NCI-H446 (cell line): Measurements from ENCODE around the gene ABCA2.

ENCODE experiments used
- DNase-seq, 2 experiments: peaks; one replicate each; lab custom pipeline; 2025; lab: John Stamatoyannopoulos, UW

ABCA2 gene

GRCh38 chr9:136964171-136964689 is 63.8 kb downstream of the ABCA2 start:
- no peak for DNase-seq

GRCh38 chr9:136963751-136964150 is 64.3 kb downstream of the ABCA2 start:
- DNase-seq, result no peak

DNA sequence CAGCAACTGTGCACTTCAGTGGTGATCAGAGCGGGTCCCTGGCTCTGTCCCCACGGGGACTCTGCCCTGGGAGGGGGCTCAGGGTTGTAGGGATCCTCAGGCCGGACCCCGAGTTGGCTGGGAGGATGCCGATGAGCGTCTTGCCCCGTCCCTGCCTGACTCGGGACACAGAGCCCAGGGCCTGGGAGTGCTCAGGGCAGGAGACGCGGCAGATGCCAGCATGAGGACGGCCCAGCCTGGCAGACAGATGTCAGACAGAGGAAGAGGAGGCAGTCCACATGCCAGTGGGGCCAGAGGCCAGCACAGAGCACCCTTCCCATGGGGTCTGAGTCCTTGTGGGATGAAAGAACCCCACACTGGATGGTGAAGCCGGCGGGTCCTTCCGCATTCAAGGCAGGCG is 64.7 kb downstream of the ABCA2 start:
- no peak for DNase-seq

GRCh38 chr9:136962701-136963248 is 65.3 kb downstream of the ABCA2 start:
- DNase-seq, result no peak

- DNase-seq, result no peak
Measured at GRCh38 chr9:136962163-136962562, 65.9 kb downstream of the ABCA2 start.

- DNase-seq, result no peak
Measured at GRCh38 chr9:136961279-136962065, 66.6 kb downstream of the ABCA2 start.

DNA sequence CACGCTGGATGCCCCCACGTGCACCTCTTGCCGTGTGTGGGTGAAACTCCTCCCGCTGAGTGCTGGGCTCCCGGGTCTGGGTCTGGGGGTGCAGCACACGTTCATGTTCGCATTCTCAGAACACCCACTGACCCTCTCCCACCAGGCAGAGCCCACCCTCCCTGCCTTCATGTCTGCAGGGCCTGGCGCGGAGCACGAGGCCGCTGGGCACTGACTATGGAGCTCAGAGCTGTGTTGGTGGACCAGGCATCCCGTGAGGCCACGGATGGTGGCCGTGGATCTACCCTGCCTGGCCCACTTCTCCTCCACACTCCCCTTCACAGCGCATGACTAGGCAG is 67.1 kb downstream of the ABCA2 start:
- no peak for DNase-seq

GRCh38 chr9:136960212-136960937 is 67.7 kb downstream of the ABCA2 start:
- no peak for DNase-seq

- DNase-seq, result no peak
Measured at GRCh38 chr9:136958898-136959850, 68.9 kb downstream of the ABCA2 start.

DNA sequence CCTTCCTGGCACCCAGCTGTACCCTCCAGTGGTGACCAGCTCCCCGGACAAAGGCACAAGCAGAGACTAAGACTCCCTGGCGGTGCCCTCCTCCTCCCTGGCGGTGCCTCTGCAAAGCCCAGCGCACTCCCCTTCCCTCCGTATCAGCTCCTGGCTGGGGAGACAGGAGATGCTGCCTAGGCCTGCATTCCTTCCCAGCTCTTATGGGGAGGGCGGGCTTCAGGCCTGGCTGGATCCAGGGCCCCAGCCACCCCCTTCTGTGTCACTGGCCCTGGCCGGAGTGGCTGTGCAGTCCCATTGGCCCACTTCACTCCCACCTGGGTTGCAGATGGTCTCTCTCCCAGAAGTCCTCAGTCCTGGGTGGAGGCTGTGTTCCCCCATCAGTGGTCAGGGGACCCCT is 69.6 kb downstream of the ABCA2 start:
- DNase-seq, result no peak

DNA sequence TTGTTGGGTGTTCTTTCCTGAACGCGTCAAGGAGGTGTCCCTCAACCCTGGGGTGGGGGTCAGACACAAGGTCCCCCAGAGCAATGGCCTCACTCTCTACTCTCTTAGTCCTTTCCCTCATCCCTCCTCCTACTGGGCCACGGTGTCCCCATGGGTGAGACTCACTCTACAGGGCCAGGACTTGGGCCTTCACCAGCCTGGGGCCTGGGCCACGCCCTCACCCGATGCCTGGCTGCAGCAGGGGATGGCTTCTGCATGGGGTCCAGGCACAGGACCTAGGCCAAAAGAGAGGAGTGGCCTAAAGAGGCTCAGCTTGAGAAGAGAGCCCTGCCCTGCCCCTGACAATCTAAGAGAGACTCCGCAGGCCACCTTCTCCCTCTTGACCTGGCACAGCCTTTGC is 70.1 kb downstream of the ABCA2 start:
- no peak for DNase-seq

DNA sequence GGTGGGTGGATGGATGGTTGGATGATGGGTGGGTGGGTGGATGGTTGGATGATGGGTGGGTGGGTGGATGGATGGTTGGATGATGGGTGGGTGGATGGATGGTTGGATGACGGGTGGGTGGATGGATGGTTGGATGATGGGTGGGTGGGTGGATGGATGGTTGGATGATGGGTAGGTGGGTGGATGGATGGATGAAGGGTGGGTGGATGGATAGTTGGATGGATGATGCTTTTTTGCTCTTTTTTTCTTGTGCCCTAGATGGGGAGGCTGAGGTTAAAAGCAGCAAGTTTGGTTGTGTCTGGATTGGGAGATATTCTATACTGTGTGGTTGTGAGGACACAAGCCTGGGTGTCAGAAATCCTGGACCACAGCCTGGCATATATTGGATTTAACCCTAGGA is 70.6 kb downstream of the ABCA2 start:
- DNase-seq, result no peak
